GM20431 (cell line): ENCODE results near the gene SIM2.

Source experiments
- in situ Hi-C: fragments of 300-500 bp; cut with MseI, MboI; formaldehyde crosslinking; loops from one replicate; pipeline ENCODE4 v1.15.0; 2020; ENCODE audit warnings: low sequenced_read_pairs; ENCODE audit not compliant: unreplicated experiment

Gene SIM2

DNA sequence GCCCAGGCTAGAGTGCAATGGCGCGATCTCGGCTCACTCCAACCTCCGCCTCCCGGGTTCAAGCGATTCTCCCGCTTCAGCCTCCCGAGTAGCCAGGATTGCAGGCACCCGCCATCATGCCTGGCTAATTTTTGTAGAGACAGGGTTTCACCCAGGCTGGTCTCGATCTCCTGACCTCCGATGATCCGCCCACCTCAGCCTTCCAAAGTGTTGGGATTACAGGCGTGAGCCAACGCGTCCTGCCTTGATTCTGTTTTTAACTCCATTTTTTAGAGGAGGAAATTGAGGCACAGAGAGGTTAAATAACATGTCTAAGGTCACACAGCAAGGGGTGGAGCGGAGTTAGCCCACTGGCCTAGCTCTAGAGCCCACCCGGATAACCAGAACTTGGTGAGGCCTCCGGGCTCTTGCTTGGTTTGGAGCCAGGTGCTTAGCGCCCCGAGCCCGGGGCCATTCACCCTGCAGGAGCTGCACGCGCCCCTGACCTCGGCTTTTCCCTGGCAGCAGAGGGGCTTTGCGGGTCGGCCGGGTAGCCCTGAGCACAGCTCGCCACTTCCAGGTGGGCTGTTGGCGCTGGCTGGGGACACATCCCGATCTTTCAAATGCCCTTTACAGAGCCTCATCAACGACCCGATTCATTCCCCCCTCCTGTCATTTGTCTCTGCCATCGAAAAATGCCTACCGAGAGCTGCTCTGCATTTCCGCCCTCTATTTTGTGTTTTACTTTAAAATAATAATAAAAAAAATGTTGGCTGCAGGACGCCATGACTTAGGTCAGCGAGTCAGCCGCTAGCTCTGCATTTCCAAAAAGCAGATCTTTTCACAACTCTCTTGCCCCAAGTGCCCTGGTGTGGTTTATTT is 11.2 kb downstream of the SIM2 start:
- in situ Hi-C loops: no loop called here

DNA sequence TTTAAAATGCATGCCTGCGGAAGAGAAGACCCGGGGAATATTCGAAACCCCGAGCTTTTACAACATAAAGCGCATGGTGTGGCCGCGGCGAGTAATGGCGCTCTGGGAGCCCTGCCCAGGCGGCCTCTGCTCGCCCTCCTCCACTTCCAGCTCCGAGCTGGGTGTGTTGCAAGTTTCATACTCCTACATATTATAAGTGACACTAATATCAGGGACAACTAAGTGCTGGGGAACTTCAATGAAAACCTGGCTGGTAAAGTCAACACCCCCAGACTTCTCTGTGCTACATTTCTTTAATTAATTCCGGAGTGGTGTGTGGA is 11.8 kb downstream of the SIM2 start:
- in situ Hi-C loops: no loop called here

DNA sequence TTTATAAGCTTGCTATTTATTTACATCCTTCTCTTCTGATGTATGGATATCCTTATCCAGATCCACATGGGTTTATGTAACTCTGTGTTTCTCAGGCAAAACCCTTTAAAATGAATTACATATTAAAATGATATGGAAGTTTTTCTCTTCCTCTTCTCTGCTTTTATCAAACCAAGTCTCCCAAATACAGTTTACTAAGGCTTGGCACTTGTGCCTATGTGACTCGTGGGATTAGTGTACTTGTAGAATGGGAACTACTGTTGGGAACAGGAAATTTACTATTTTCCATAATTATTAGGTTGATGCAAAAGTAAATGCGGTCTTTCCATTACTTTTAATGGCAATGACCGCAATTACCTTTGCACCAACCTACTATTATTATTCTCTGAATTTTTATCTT is 14.8 kb downstream of the SIM2 start:
- in situ Hi-C loops: no loop called here

DNA sequence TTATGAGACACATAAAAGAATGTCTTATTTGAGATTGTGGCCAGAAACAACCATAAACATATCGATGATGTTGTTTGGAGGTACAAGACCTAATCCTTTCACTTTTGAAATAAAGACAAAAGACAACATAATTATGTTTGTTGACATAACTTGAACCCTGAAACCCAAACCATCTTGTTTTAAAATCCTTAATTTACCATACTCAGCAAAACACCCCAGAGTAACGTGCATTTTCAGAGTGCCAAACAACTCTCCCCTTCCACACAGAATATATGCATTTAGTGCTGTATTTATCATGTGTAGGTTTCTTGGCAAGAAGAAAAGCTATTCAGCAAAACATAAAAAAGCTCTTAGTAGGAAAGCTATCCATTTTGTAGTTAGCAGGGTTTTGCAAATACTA is 17.5 kb downstream of the SIM2 start:
- in situ Hi-C loops: no loop called here

DNA sequence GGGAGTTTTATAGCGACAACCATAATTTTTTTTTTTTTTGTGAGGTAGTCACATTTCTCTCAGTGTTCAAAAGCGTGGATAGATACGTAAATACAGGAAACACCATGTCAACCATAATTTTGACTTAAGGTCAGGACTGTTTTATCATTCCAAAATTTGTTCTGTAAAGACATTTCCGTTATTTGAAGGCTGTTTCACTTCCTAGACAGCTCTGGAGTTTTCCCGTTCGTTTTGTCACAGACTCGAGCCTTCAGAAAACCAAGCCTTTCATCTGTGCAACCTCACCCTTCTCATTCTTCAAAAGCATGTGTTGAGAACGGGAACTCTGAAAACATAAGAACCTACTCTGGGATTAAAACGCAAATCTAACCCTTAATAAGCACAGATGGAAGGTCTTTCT is 17.9 kb downstream of the SIM2 start:
- in situ Hi-C loops: no loop called here

DNA sequence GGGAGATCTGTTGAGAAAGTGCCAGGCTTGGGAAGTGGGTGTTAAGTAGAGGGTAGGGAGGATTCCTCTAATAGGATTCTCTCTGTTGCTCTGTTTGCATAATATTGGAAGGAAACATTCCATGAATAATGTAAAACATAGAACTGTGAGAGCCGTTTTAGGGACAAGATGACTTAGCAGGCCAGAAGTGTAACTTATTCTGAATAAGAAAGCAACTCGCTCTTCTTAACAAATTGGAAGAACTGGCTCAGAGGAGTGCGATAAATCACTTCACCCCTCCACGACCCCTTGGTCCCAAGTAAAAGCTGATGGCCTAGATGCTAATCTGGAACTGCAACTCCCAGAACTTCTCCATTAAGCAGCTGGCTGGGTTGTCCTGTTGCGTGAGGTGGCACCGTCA is 19.1 kb downstream of the SIM2 start:
- in situ Hi-C loops: no loop called here

DNA sequence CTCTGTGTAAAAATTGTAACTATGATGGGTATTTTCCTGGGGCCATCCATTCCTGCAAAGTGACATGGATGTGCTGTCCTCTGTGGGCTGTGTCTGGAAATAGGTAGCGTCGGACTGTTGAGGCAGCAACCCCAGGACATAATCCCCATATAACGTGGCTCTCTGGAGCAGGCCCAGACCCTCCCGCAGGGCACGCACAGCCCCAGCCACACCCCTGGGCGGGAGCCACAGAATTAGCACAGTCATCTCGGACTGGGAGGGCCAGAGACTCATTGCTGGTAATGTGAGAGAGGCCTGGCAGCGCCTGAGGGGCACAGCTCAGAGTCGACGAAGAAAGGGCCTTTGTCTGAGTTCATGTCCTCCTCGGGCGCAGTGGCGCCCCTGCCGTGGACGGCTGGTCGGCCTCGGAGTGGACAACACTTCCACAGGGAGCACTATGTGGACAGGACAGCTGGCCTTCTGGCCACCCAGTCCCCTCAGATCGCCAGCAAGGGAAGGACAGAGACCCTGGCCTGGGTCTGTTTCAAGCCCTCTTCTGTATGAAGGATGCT is 20.1 kb downstream of the SIM2 start:
- in situ Hi-C loops: no loop called here

DNA sequence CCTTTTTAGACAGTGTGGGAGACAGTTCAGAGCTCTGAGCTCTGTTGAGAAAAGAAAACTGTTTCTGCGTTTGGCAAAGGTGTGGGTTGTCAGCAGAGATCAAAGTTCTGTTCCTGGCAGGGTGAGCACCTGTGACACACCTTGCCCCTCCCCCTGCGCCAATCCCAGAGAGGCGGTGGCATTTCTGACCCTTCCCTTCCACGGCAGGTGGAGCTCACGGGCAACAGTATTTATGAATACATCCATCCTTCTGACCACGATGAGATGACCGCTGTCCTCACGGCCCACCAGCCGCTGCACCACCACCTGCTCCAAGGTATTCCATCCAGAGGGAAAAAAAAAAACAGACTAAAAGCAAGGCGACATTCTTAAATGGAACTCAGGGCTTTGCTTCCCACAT is 20.7 kb downstream of the SIM2 start:
- in situ Hi-C loops: no loop called here

DNA sequence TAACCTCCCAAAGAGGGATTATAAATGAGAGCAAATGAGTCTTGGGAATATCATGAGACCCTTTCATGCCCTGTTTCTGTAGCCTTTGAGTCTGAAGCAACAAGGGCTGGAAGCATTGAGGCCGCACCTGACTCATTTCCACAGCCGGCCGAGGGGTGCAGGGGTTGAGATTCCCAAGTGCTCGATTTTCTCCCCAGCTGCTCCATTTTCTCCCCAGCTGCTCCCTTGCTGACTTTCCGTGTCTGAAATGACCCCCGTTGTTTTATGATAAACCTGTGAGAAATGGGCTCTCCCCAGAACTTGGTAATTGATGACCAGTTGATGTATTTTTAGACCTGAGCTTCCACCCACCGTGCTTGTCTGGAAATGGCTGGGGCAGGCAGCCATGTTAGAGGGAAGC is 22.9 kb downstream of the SIM2 start:
- in situ Hi-C loops: no loop called here

DNA sequence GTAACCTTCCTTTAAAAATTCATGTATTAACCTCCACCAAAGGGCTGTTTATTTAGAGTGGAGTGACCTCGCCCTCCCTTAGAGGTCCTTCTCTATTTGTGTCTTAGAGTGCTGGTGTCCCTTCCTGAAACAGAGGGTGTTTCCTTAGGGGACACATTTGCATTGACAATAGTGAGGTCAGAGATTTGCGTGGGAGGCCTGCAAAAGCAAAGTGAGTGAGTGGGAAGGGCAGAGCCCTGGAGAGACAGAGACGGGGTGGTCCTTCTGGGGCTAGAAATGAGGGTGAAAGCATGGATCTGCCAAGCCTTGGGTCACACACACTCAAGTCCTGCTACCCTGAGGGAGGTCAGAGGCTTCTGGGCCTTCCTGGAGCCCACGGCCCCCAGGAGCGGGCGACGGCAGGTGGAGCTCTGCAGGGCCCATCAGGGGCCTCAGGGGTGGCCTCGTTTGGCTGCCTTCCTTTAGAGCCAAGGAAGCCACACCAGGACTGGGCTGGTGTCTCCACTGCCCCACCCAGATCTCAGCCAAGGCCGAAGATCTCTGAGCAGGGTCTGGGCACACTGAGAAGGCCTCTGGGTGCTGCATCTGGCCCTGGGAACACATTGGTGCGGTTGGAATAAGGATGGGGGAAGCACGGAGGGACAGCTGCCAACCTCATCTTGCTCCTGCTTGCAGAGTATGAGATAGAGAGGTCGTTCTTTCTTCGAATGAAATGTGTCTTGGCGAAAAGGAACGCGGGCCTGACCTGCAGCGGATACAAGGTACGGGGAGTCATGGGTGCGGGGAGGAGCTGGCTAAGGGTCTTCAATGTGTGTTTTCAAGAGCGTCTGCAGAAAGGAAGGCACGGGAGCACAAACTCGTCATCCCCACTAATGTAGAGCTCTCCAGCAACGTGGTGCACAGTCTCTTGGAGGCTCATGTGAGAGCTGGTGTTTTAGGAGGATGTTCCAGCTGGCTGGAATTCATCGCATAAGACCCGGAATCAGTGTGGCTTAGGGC is 23.8 kb downstream of the SIM2 start:
- in situ Hi-C loops: no loop called here

DNA sequence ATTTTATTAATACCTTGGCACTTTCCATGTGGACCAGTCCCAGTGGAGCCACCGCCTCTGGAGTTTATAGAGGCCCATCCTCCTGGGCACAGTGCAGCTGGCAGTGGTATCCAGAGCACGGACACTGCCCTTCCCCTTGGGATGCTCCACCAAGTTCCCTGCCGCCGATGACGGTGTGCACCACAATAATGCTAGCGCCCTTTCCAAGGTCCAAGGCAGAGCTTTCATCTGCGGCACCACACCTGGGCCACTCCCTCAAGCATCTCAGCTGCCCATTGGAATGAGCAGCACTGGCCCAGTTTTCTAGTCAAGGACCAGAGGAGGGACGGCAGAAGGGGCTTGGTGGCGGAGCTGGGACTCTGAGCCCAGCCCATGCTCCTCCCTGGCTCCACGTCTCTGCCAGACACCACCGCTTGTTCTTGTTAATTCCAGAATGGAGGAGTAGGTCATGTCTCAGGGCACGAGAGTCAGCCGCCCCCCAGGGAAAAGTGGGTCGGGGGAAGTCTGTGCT is 24.5 kb downstream of the SIM2 start:
- in situ Hi-C loops: no loop called here

DNA sequence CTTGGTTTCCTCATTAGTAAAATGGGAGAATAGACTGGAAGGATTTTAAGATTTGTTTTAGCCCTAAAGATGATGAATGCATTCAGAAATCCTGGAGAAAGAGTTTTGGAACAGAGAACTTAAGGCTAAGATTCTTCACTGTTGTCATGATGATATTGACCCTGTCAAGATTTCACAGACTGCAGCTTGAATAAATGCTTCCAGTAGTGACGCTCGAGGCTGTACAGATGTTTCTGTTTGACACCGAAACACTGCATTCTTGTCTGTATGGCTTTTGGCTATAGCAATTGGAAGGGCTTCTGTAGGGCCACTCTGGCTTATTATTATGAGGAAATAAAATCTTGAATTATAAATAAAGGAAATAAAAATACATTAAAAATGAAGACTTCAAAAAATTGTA is 25.7 kb downstream of the SIM2 start:
- in situ Hi-C loops: no loop called here

DNA sequence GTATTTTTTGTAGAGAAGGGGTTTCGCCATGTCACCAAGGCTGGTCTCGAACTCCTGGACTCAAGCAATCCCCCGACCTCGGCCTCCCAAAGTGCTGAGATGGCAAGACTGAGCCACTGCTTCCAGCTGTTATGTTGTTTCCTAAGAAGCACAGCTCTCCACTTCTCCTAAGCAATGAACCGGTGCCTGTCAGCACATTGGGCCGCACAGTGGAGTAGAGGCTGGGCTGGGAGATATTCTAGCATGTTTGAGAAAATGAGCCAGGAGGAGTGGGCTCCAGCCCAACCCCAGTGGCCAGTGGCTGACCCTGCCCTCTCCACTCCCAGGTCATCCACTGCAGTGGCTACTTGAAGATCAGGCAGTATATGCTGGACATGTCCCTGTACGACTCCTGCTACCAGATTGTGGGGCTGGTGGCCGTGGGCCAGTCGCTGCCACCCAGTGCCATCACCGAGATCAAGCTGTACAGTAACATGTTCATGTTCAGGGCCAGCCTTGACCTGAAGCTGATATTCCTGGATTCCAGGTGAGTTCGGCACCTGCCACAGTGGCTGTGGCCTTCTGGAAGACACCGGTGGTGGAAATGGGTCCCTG is 27.0 kb downstream of the SIM2 start:
- in situ Hi-C loops: no loop called here

DNA sequence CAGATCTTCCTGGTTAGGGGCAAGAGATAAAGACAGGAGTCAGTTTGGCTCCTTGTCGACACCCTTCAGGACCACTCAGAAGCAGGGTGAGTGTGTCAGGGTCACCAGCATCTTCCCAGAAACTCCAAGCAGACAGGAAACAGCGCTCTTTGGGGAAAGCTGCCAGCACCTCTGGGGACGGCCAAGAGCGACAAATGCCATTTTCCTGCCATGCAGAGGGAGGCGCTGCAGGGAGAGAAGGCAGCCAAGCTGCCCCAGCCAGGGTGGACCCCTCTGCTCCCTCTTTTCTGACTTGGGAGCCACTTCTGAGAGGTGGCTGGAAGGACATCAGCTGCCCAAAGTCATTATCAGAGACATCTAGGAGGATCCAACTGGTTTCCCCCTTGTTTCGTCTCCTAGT is 29.0 kb downstream of the SIM2 start:
- in situ Hi-C loops: no loop called here

DNA sequence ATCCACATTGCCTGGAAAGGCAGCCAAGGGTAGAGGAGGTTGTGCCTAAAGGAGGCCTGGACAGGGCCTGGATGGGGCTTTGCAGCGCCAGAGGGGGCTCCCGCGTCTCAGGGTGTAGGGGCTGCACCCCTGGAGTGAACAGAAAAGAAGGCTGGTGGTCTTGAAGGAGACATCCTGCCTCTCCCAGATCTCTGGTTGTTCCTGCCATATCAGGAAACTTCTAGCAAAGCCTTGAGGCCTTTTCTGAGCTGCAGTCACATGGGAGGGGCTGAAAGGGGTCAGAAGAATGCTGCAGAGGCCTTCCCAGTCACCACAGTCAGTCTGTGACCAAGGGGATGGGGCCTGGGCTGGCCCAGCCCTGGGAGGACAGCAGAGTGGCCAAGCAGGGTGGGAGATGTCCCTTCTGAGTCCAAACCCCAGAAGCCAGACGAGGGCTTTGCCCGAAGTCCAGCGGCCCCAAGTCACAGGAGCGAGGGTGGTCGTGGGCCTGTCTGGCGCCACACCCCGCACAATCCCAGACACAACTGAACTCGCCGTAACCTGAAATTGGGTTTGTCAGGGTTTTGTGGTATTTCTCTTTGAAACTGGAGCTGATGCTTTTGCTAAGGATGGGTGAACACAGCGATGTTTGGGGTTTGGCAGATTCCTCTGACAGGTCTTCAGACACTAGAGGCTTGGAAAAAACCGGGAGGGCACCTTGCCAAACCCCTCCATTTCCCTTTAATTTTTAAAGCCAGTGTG is 29.6 kb downstream of the SIM2 start:
- in situ Hi-C loops: no loop called here

DNA sequence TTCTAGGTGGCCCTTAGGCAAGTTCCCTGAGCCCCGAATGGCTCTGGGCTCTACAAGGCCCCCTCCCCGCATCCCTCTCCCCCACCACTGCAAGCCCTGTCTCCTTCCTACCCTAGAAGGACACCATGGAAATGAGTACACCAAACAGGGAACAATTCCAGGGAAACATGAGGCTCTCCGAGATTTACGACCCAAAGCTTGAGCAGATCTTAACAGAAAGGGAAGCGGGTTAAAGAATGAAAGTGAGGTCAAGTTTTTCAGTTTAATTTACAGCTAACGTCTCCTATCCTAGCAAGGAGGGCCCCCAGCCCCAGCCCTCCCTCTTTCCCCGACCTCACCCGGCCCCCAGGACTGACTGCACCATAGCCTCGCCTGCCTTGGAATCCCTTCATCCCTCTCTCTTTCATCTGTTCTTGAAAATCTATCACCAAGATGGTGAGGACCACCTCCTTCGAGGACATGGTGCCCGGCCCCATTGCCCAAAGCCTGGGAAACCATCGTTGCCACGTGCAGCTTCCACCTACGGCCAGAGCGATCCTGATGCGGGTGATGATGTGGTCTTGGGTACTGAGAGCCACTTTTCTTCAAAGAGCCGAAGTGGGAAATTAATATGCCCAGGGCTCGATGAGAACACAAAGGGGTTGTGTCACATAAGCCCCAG is 30.5 kb downstream of the SIM2 start:
- in situ Hi-C loops: no loop called here

DNA sequence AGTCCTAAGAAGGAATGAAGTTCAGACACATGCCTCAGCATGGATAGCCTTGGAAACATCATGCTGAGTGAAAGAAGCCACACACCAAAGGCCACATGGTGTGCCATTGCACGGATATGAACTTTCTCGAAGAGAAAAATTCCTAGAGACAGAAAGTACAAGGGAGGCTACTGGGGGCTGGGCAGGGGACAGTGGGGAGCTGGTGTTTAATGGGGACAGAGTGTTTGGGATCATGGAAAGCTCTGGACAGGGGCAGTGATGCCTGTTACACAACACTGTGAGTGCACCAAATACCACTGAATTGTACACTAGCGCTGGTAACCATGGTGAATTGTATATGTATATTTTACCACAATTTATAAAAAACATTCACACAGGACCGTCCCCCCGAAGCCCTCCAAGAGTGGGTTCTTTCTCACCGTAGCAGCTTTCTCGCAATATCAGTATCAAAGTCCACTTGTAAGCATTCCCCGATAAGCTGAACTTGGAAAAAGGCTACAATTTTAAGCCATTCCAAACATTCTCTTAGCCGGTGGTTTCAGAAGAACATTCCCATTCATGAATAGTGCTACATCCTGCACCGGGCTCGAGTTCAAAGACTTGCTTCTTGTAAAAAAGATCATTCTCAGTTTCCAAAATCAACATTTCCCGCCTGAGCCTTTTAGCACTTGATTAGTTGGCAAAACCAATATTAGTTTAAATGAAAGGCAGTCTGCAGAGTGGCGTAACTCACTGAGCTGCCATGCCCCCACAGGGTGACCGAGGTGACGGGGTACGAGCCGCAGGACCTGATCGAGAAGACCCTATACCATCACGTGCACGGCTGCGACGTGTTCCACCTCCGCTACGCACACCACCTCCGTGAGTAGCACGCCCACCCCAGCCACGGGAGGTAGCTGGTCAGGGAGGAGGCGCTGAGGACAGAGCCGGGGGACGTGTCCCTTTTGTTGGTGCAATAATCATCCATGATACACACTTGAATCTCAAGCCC is 31.7 kb downstream of the SIM2 start:
- in situ Hi-C loops: no loop called here

DNA sequence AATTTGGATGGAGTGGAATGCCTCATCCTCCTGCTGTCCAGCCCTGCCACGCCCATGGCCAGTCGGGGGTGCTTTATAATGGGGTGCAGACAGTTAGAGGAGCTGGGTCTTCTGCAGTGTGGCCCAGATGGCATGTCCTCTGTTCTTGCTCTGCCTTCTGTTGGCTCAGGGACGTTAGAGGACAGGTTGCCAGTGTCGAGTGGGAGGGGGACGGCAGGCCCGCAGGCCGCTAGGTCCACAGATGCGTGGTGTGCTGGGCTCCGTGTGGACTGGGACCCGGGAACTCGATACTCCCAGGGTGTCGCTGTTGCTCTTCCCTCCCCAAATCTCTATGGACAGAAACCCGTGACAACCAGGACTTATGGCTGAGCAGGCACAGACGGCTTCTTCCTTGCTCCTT is 33.3 kb downstream of the SIM2 start:
- in situ Hi-C loops: no loop called here
